Measurements from ENCODE around the gene DVL2. TPM values are rescaled to one million over a fixed set of nuclear protein-coding genes. Genes with fewer than 3 reads are reported as not detected.

The DVL2 gene
- total RNA-seq, 1 donor from 2014 or later, result 20.0 TPM

GRCh38 chr17:7241783-7242716 is 7.7 kb upstream of the DVL2 start, which contains the start of gene GABARAP:
GABARAP (minus strand) TSS chr17:7242449; CDS start chr17:7242330, 119 bp downstream.
- intact Hi-C loops (cut with DNase I), result loop anchor here (2.0 to 5.0 kb wide), 3 partner anchors 39 to 615 kb away; partner anchors contain the start of genes CYB5D1, EIF5A, NAA38 and SLC2A4
- peak; percentile 50 for ATAC-seq
- DNase-seq (ENCODE audit: missing footprints), result peak; percentile 97

GRCh38 chr17:7241090-7241733 is 6.9 kb upstream of the DVL2 start:
- DNase-seq (ENCODE audit: missing footprints), result no peak

GRCh38 chr17:7240375-7240774 is 6.1 kb upstream of the DVL2 start:
- ATAC-seq (no peak), DNase-seq (ENCODE audit: missing footprints) (no peak)
- intact Hi-C loops (cut with DNase I), result loop anchor here (5.0 kb wide), 2 partner anchors 67 to 617 kb away; partner anchors contain the start of genes CYB5D1, EIF5A, NAA38 and TMEM88

More at GRCh38 chr17:7241090-7241733, 6.9 kb upstream of the DVL2 start:
- ATAC-seq, result no peak
- intact Hi-C loops (cut with DNase I), result loop anchor here (5.0 kb wide), 2 partner anchors 66 to 616 kb away; partner anchors contain the start of genes CYB5D1, EIF5A, NAA38 and TMEM88

- ATAC-seq (peak; percentile 85), DNase-seq (ENCODE audit: missing footprints) (peak; percentile 100)
- intact Hi-C loops (cut with DNase I), result loop anchor here (5.0 kb wide), 2 partner anchors 68 to 618 kb away; partner anchors contain the start of genes CYB5D1, EIF5A, NAA38 and TMEM88
These were observed 5.0 kb upstream of the DVL2 start, which contains the start of gene PHF23 for GRCh38 chr17:7239091-7240027. PHF23 (minus strand) TSS chr17:7239457; CDS start chr17:7239279, 178 bp downstream.

- intact Hi-C loops (cut with DNase I), result loop anchor here (1.0 kb wide), 1 partner anchor 18 kb away; no protein-coding TSS in a partner anchor
- ATAC-seq, result no peak
- peak; percentile 66 for DNase-seq (ENCODE audit: missing footprints)
These were observed 4.2 kb upstream of the DVL2 start for GRCh38 chr17:7238420-7239090.

GRCh38 chr17:7237761-7238419 is 3.6 kb upstream of the DVL2 start:
- intact Hi-C loops (cut with DNase I), result loop anchor here (1.0 kb wide), 1 partner anchor 18 kb away; no protein-coding TSS in a partner anchor
- peak; percentile 90 for DNase-seq (ENCODE audit: missing footprints)
- peak; percentile 6 for ATAC-seq

- DNase-seq (ENCODE audit: missing footprints) (no peak), ATAC-seq (no peak)
- intact Hi-C loops (cut with DNase I), result no loop called here
These were observed 3.0 kb upstream of the DVL2 start for GRCh38 chr17:7237266-7237760.

GRCh38 chr17:7236808-7237207 is 2.5 kb upstream of the DVL2 start:
- intact Hi-C loops (cut with DNase I), result no loop called here
- no peak for DNase-seq (ENCODE audit: missing footprints)
- ATAC-seq, result no peak

GRCh38 chr17:7235693-7236665 is 1.7 kb upstream of the DVL2 start:
- DNase-seq (ENCODE audit: missing footprints) (no peak), ATAC-seq (no peak)
- intact Hi-C loops (cut with DNase I), result no loop called here

GRCh38 chr17:7233701-7234082 is 625 bp downstream of the DVL2 start:
- intact Hi-C loops (cut with DNase I), result no loop called here
- ATAC-seq, result no peak
- peak; percentile 31 for DNase-seq (ENCODE audit: missing footprints)

GRCh38 chr17:7232114-7232513 is 2.2 kb downstream of the DVL2 start:
- no peak for DNase-seq (ENCODE audit: missing footprints)
- no peak for ATAC-seq
- intact Hi-C loops (cut with DNase I), result no loop called here

GRCh38 chr17:7229504-7229903 is 4.8 kb downstream of the DVL2 start:
- intact Hi-C loops (cut with DNase I), result no loop called here
- no peak for ATAC-seq
- DNase-seq (ENCODE audit: missing footprints), result peak; percentile 41

- intact Hi-C loops (cut with DNase I), result no loop called here
- no peak for ATAC-seq
- DNase-seq (ENCODE audit: missing footprints), result peak; percentile 9
These were observed 5.4 kb downstream of the DVL2 start for GRCh38 chr17:7228920-7229319.

- ATAC-seq, result peak; percentile 1
- peak; percentile 56 for DNase-seq (ENCODE audit: missing footprints)
- intact Hi-C loops (cut with DNase I), result no loop called here
These were observed 7.3 kb downstream of the DVL2 start for GRCh38 chr17:7226721-7227710.
